Measurements from ENCODE around the gene MME. TPM values are rescaled to one million over a fixed set of nuclear protein-coding genes. Genes with fewer than 3 reads are reported as not detected.

The MME gene
- total and polyA plus RNA-seq, 2 of the 4 experiments (the other 2 are of a cell fraction) = 11.7 to 22.8 TPM

- WGBS, 2 experiments (ENCODE audit: extremely low coverage in 2 of 2, insufficient read length in 1 of 2) = no CpG with 5 or more reads among the region's 4 CpGs
- Histone ChIP-seq H2BK20ac (ENCODE audit: low read depth, low read length) (no peak overlapping the region), H2BK5ac (ENCODE audit: low read depth, low read length, poor library complexity, severe bottlenecking) (no peak overlapping the region), H2BK15ac (ENCODE audit: low read depth, low read length) (no peak overlapping the region), H3K56ac (ENCODE audit: extremely low read depth, insufficient read depth, low read length) (no peak overlapping the region), H3K4me2 (ENCODE audit: low read depth, low read length) (no peak overlapping the region), H4K5ac (ENCODE audit: low read depth, low read length) (no peak overlapping the region), H3K4me1 (ENCODE audit: control insufficient read depth, insufficient read depth, low read length) (no peaks in the 10 kb centered on the region), H3K14ac (replicated peaks; ENCODE audit: low read depth, low read length) (no peak overlapping the region), H3K9ac (ENCODE audit: low read depth, low read length) (no peak overlapping the region), H3K4me3 (ENCODE audit: insufficient read depth, low read depth, low read length) (no peak overlapping the region), H3K36me3 (ENCODE audit: control insufficient read depth, insufficient read depth, low read length) (no peaks in the 10 kb centered on the region), H4K8ac (ENCODE audit: low read depth in 2 of 2, low read length in 2 of 2) (no peak overlapping the region), H3K79me1 (ENCODE audit: low read depth in 1 of 2, low read length in 2 of 2) (no peaks in the 10 kb centered on the region), H3K18ac (ENCODE audit: low read depth, low read length) (no peak overlapping the region), H2AK9ac (replicated peaks; ENCODE audit: low read depth, low read length, poor library complexity) (no peak overlapping the region), H3K23ac (ENCODE audit: low read depth, low read length) (no peak overlapping the region), H3K4ac (ENCODE audit: low read depth, low read length) (no peak overlapping the region), H4K91ac (ENCODE audit: insufficient read depth, low read depth, low read length) (no peak overlapping the region), H3K27ac (ENCODE audit: insufficient read depth, low read length) (no peak overlapping the region), H4K20me1 (ENCODE audit: insufficient read depth, low read length) (no peaks in the 10 kb centered on the region), H3K9me3 (ENCODE audit: control insufficient read depth, insufficient read depth, low read length) (no peaks in the 10 kb centered on the region), H2AFZ (replicated peaks; ENCODE audit: low read length, poor library complexity) (no peak overlapping the region), H2BK120ac (ENCODE audit: low read depth, low read length) (no peak overlapping the region), H3K9me1 (ENCODE audit: insufficient read depth, low read length) (no peaks in the 10 kb centered on the region), H3K27me3 (ENCODE audit: control insufficient read depth, insufficient read depth, low read length) (no peaks in the 10 kb centered on the region), H2AK5ac (ENCODE audit: low read depth, low read length) (no peak overlapping the region)
- ChIA-PET POLR2A (ENCODE audit: unreplicated experiment) (interaction anchor here (0.6 kb wide), 1 partner anchor 8 kb away, joined by 3 read pairs; no protein-coding TSS in a partner anchor), CTCF (no interaction called here)
- dilution Hi-C loops (cut with HindIII; ENCODE audit: low sequenced_read_pairs, unreplicated experiment) (no loop called here), in situ Hi-C loops (cut with MboI; ENCODE audit: low sequenced_read_pairs) (no loop called here), intact Hi-C loops (cut with micrococcal nuclease) (no loop called here)
- TF ChIP-seq, protein P1, sequence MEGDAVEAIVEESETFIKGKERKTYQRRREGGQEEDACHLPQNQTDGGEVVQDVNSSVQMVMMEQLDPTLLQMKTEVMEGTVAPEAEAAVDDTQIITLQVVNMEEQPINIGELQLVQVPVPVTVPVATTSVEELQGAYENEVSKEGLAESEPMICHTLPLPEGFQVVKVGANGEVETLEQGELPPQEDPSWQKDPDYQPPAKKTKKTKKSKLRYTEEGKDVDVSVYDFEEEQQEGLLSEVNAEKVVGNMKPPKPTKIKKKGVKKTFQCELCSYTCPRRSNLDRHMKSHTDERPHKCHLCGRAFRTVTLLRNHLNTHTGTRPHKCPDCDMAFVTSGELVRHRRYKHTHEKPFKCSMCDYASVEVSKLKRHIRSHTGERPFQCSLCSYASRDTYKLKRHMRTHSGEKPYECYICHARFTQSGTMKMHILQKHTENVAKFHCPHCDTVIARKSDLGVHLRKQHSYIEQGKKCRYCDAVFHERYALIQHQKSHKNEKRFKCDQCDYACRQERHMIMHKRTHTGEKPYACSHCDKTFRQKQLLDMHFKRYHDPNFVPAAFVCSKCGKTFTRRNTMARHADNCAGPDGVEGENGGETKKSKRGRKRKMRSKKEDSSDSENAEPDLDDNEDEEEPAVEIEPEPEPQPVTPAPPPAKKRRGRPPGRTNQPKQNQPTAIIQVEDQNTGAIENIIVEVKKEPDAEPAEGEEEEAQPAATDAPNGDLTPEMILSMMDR (conservative IDR thresholded peaks at IDR 0.05; ENCODE audit: low read depth, low read length) = no peak
- no peak for TF ChIP-seq CEBPB (IDR thresholded peaks at IDR 0.05; ENCODE audit: low read depth, low read length)
- TF ChIP-seq BHLHE40 (IDR thresholded peaks at IDR 0.05; ENCODE audit: low read depth, low read length) = no peak
- TF ChIP-seq MAZ (IDR thresholded peaks at IDR 0.05; ENCODE audit: borderline replicate concordance, low read depth, low read length) = no peak
- no peak for TF ChIP-seq RAD21 (IDR thresholded peaks at IDR 0.05; ENCODE audit: low read length)
- TF ChIP-seq NFE2L2 (IDR thresholded peaks at IDR 0.05; ENCODE audit: low read depth, low read length) = no peak
- TF ChIP-seq MAFK (IDR thresholded peaks at IDR 0.05; ENCODE audit: low read depth, low read length) = no peak
- TF ChIP-seq POLR2A (IDR thresholded peaks at IDR 0.05; ENCODE audit: low read depth, low read length) = no peak
- no peak for TF ChIP-seq RFX5 (IDR thresholded peaks at IDR 0.05; ENCODE audit: low read depth, low read length)
- no peak for TF ChIP-seq CHD1 (IDR thresholded peaks at IDR 0.05; ENCODE audit: low read depth, low read length)
- no peak for TF ChIP-seq MXI1 (IDR thresholded peaks at IDR 0.05; ENCODE audit: borderline replicate concordance, low read depth, low read length)
- TF ChIP-seq FOS (IDR thresholded peaks at IDR 0.05; ENCODE audit: low read depth, low read length) = no peak
- TF ChIP-seq RCOR1 (IDR thresholded peaks at IDR 0.05; ENCODE audit: insufficient replicate concordance, low read length) = no peak
- no TSS peak for BruUV-seq (replicated peaks)
- DNase-seq (no peak), ATAC-seq (ENCODE audit: low read depth) (no peak)
Observed at GRCh38 chr3:155161640-155162292, 81.6 kb downstream of the MME start.
